ENCODE measurements around the gene PDIA3.
A peak's percentile ranks its signal among the peaks of the same experiment; 100 is the strongest.

The PDIA3 gene

DNA sequence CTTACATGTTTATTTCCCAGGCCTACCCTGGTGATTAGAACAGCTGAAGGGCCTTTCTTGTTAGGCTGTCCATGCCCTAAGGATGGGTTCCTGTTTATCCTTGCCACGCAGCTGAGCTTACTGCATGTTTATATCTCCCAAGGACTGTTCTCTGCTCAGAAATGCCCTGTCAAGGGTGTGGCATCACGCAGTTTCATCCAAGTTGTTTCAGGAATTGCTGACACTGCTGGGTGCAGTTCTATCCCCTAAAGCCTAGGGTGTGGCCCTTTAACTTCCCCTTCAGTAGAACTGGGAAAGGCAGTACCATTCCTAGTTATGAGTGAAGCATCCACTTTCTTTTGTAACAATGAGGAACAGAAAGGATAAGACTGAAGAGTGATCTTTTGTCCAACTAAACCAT, 25.6 kb downstream of the PDIA3 start:
- TF ChIP-seq, protein P1, sequence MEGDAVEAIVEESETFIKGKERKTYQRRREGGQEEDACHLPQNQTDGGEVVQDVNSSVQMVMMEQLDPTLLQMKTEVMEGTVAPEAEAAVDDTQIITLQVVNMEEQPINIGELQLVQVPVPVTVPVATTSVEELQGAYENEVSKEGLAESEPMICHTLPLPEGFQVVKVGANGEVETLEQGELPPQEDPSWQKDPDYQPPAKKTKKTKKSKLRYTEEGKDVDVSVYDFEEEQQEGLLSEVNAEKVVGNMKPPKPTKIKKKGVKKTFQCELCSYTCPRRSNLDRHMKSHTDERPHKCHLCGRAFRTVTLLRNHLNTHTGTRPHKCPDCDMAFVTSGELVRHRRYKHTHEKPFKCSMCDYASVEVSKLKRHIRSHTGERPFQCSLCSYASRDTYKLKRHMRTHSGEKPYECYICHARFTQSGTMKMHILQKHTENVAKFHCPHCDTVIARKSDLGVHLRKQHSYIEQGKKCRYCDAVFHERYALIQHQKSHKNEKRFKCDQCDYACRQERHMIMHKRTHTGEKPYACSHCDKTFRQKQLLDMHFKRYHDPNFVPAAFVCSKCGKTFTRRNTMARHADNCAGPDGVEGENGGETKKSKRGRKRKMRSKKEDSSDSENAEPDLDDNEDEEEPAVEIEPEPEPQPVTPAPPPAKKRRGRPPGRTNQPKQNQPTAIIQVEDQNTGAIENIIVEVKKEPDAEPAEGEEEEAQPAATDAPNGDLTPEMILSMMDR (IDR thresholded peaks at IDR 0.05; ENCODE audit: borderline replicate concordance, control extremely low read depth, extremely low read depth, insufficient read depth, missing control alignments), result no peak
- in situ Hi-C loops (cut with MboI; ENCODE audit: low sequenced_read_pairs, unreplicated experiment), result no loop called here
- DNase-seq (ENCODE audit: low spot score), result no peak

DNA sequence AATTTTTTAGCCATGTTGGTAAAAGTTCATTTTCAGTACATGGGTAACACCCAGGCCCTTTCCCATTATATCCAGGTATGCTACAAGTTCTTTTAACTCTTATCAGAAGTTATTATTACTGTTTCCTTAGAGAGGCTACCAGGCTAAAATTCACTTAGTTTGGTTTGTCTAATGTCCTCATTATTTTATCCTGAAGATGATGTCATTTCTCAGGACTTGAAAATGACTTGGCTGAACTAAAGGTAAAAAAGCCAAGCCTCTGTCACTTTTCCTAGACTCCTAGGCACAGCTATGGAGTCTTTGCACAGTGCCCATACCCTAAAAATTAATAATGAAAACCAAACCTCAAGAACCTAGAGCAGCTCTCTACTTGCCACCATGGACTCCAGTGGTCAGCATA, 26.4 kb downstream of the PDIA3 start:
- TF ChIP-seq, protein P1 (IDR thresholded peaks at IDR 0.05; ENCODE audit: borderline replicate concordance, control extremely low read depth, extremely low read depth, insufficient read depth, missing control alignments), result no peak
- in situ Hi-C loops (cut with MboI; ENCODE audit: low sequenced_read_pairs, unreplicated experiment), result no loop called here
- DNase-seq (ENCODE audit: low spot score), result no peak

DNA sequence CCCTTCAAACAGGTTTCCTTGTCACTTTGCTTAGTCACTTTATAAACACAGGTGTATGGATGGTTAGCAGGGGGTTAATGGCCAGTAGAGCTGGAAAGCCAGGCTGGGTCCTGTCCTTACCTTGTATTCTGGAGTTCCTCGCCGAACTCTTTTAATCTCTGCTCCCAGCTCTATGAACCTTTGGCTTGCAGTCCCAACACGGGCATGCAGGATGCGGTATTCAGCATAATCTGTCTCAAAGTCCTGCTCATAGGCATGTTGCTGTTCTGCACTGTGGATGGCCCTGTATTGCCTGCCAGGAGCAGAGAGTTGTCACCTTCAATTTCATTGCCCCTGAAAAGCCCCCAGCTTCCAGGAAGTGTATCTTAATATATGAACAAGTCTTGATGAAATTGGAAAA, 27.8 kb downstream of the PDIA3 start:
- in situ Hi-C loops (cut with MboI; ENCODE audit: low sequenced_read_pairs, unreplicated experiment), result no loop called here
- TF ChIP-seq, protein P1 (IDR thresholded peaks at IDR 0.05; ENCODE audit: borderline replicate concordance, control extremely low read depth, extremely low read depth, insufficient read depth, missing control alignments), result no peak

DNA sequence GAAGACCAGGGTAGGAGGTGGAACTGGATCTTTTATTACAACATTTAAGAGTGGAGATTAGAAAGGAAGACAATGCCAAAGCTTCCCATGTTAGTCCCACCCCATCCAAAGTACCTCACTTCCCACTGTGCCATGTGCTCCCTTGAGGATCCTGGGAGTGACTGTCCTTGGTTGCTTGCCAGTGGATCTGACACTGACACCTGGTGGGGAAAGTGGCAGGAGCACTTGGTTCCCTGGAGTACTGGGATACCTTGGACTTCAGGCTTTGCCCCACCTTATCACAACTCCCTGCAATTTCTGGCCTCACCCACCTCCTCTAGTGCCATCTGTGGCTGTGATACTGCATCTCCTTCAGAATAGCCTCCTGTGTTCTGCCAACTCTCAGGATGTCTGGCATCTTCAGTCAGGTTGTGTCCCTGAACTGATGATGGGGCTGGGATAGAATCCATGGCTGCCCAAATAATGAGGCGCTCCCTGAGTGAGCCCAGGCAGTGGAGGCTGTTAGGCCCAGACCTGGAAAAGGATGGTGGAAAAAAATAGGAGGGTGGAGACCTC, 29.2 kb downstream of the PDIA3 start:
- in situ Hi-C loops (cut with MboI; ENCODE audit: low sequenced_read_pairs, unreplicated experiment), result no loop called here
- DNase-seq (ENCODE audit: low spot score), result no peak
- TF ChIP-seq, protein P1 (IDR thresholded peaks at IDR 0.05; ENCODE audit: borderline replicate concordance, control extremely low read depth, extremely low read depth, insufficient read depth, missing control alignments), result no peak

More for the DNA sequence above, 27.8 kb downstream of the PDIA3 start:
- DNase-seq (ENCODE audit: low spot score), result no peak

DNA sequence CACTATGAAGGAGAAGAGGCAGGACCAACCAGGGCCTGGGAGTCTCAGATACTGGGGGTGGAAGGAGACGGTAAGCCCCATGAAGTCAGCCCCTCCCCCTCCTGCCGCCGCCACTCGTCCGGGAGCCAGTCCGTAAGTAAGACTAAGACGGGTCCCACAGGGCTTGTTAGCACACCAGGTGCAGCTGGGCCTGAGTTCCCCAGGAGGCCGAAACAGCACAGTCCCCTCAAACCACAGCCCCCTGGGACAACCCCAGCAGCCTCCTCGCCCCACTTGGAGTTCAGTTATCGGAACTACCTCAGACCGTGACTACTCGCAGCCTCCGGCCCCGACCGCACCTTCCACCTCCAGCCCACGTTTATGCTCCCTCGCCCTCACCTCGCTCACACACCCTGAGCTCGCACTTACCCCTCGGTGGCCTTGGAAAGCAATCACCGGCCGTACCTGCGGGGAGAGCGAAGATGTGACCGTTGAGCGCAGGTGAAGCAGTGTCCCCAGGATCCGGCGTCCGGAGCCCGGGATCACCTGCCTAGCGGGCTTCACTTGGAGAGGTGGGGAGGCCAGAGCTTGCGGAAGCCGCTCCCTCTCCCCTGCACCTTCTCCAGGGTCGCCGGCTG, 30.0 kb downstream of the PDIA3 start:
- in situ Hi-C loops (cut with MboI; ENCODE audit: low sequenced_read_pairs, unreplicated experiment), result no loop called here
- TF ChIP-seq, protein P1 (IDR thresholded peaks at IDR 0.05; ENCODE audit: borderline replicate concordance, control extremely low read depth, extremely low read depth, insufficient read depth, missing control alignments), result no peak
- peak; percentile 79 for DNase-seq (ENCODE audit: low spot score)

DNA sequence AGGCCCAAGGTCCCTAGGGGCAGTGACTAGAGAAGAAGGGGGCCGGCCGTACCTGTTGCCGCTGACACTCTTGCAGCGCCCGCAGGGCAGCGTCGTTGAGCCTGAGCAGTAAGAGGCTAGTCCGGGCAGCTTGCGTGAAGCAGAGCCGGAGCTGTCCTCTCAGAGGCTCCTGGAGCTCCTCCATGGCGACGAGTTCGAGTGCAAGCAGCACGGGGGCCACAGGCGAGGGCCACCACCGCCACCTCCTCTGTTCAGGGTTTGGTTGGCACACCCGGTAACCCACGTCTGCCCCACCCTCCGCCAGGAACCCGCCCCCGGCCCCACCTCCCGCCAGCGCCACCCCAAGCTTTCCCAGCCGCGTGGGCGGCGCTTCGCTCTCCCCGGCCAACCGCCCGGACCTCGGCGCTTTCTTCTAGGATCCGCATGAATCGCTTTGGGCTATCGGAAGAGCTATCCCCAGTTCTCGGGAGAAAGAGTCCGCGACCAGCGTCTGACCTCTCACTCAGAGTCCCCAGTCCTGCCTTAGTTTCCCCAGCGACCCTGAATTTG, 30.6 kb downstream of the PDIA3 start, which contains the start of gene ELL3:
TSS of gene ELL3 (minus strand) at position 249 of the 549 bp plus-strand sequence. CDS start at position 184, 65 bp downstream.
- TF ChIP-seq, protein P1 (IDR thresholded peaks at IDR 0.05; ENCODE audit: borderline replicate concordance, control extremely low read depth, extremely low read depth, insufficient read depth, missing control alignments), result no peak
- DNase-seq (ENCODE audit: low spot score), result peak; percentile 72
- in situ Hi-C loops (cut with MboI; ENCODE audit: low sequenced_read_pairs, unreplicated experiment), result no loop called here
